ENCODE results near the gene MRAP.

DNA sequence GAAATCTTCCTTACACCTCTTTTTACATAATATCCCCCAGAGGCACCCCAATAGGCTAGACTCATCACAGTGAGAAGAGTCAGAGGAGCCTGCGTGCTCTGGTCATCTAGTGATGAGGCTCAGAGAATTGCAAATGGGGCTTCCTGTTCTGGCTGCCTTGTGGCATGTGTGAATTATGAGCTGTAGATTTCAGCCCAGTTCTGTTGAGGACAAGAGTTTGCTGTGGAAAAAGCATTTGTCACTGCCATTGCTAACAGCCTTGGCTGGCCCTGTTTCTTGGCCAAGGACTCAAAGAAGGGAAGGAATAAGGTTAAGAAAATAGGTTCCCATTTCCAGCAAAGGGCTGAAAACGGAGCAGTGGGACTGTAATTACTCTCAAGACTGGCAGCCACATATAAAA is 30.7 kb downstream of the MRAP start:
- no peak for TF ChIP-seq EP300 (IDR thresholded peaks at IDR 0.05)
- TF ChIP-seq, protein P1, sequence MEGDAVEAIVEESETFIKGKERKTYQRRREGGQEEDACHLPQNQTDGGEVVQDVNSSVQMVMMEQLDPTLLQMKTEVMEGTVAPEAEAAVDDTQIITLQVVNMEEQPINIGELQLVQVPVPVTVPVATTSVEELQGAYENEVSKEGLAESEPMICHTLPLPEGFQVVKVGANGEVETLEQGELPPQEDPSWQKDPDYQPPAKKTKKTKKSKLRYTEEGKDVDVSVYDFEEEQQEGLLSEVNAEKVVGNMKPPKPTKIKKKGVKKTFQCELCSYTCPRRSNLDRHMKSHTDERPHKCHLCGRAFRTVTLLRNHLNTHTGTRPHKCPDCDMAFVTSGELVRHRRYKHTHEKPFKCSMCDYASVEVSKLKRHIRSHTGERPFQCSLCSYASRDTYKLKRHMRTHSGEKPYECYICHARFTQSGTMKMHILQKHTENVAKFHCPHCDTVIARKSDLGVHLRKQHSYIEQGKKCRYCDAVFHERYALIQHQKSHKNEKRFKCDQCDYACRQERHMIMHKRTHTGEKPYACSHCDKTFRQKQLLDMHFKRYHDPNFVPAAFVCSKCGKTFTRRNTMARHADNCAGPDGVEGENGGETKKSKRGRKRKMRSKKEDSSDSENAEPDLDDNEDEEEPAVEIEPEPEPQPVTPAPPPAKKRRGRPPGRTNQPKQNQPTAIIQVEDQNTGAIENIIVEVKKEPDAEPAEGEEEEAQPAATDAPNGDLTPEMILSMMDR (IDR thresholded peaks at IDR 0.05): no peak
- TF ChIP-seq POLR2A (IDR thresholded peaks at IDR 0.05): no peak
- TF ChIP-seq POLR2AphosphoS5 (IDR thresholded peaks at IDR 0.05): no peak
